Mammary epithelial cell (primary cell): ENCODE results near the gene LRCOL1.

ENCODE experiments used
- CTCF ChIP-seq, 2 donors: IDR thresholded peaks in 1 of 2; conservative IDR thresholded peaks in 1 of 2; 2 replicates each; pipeline ENCODE4 v1.5.1; 2011 to 2012; ENCODE audit warnings: inconsistent platforms in 2 of 2, low read length in 2 of 2, mild to moderate bottlenecking in 2 of 2, control low read depth in 1 of 2, low read depth in 1 of 2; ENCODE audit not compliant: insufficient read depth in 1 of 2; ENCODE audit errors: extremely low read depth in 1 of 2
- EZH2 ChIP-seq: IDR thresholded peaks from 2 replicates; pipeline ENCODE4 v1.6.1; 2012; ENCODE audit warnings: low read length, inconsistent platforms, borderline replicate concordance

- TF ChIP-seq CTCF (conservative IDR thresholded peaks at IDR 0.05 in 1 of 2, IDR thresholded peaks at IDR 0.05 in 1 of 2; ENCODE audit: extremely low read depth in 1 of 2, insufficient read depth in 1 of 2, low read depth in 1 of 2, low read length in 2 of 2) = no peak
- no peak for TF ChIP-seq EZH2
Observed at GRCh38 chr12:132629330-132629729, 18.9 kb upstream of the LRCOL1 start.
